ENCODE results near the gene MLH3.

GRCh38 chr14:75009176-75009575 lies 42.1 kb downstream of the MLH3 start:
- TF ChIP-seq YY1 (IDR thresholded peaks at IDR 0.05; ENCODE audit: low read depth) (no peak), EP300 (IDR thresholded peaks at IDR 0.05; ENCODE audit: borderline replicate concordance) (no peak), REST (IDR thresholded peaks at IDR 0.05; ENCODE audit: low read depth) (no peak), TAF1 (IDR thresholded peaks at IDR 0.05; ENCODE audit: low read depth) (no peak), MAX (IDR thresholded peaks at IDR 0.05) (no peak), CREB1 (IDR thresholded peaks at IDR 0.05; ENCODE audit: low read depth) (no peak), RAD21 (IDR thresholded peaks at IDR 0.05; ENCODE audit: low read depth) (no peak)

Measured in Ishikawa (cell line).